ENCODE data around the gene MIAT. TPM values are rescaled to one million over a fixed set of nuclear protein-coding genes. Genes with fewer than 3 reads are reported as not detected.

MIAT gene
- total and polyA plus RNA-seq, 2 of the 13 experiments (the other 11 are each of a cell fraction or from before 2014, with no cell fraction given): 0.04 TPM; not detected in 1

DNA sequence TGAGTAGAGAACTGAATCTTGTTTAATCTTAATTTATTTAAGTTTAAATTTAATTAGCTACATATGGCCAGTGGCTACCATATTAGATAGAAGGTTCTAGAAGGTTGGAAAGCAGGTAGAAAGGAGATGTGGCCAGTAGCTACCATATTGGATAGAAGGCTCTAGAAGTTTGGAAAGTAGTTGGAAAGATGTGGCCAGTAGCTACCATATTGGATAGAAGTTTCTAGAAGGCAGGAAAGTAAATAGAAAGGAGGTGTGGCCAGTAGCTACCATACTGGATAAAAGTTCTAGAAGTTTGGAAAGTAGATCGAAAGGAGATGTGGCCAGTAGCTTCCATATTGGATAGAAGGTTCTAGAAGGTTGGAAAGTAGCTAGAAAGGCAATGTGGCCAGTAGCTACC lies 33.4 kb upstream of the MIAT start:
- BruUV-seq (replicated peaks): no TSS peak
- Histone ChIP-seq H3K4me3 (replicated peaks in 1 of 3; ENCODE audit: insufficient read depth in 1 of 3, low read depth in 2 of 3, low read length in 3 of 3) (no peak overlapping the region), H3K79me2 (ENCODE audit: insufficient read depth, low read length) (no peaks in the 10 kb centered on the region), H3K36me3 (replicated peaks in 1 of 2; ENCODE audit: control insufficient read depth in 1 of 2, insufficient read depth in 2 of 2, low read length in 2 of 2) (no peaks in the 10 kb centered on the region), H3K9me3 (ENCODE audit: low read length) (no peaks in the 10 kb centered on the region), H3K4me2 (ENCODE audit: low read depth, low read length) (no peak overlapping the region), H2AFZ (ENCODE audit: low read length) (no peak overlapping the region), H3K27me3 (ENCODE audit: control insufficient read depth in 1 of 2, insufficient read depth in 2 of 2, low read length in 2 of 2) (peaks cover 0 to 18% of the 10 kb centered on the region in 2 experiments; a peak in 2 of 5 replicates), H3K4me1 (ENCODE audit: insufficient read depth, low read length) (no peaks in the 10 kb centered on the region), H3K27ac (ENCODE audit: extremely low read length, insufficient read depth, low read length) (no peak overlapping the region), H3K9ac (ENCODE audit: insufficient read depth, low read depth, low read length) (no peak overlapping the region), H4K20me1 (ENCODE audit: insufficient read depth, low read length) (no peaks in the 10 kb centered on the region)
- no peak for DNase-seq (ENCODE audit: low spot score)
- POLR2A ChIA-PET: no interaction called here
- FAIRE-seq: no peak
- in situ Hi-C loops (cut with HindIII; ENCODE audit: extremely low pct_ligation_motif_present, low pct_unique_long_range_greater_than_20kb) (no loop called here), intact Hi-C loops (cut with micrococcal nuclease; ENCODE audit: unreplicated experiment) (no loop called here)
- no peak for ATAC-seq
- CTCF ChIA-PET (ENCODE audit: low intra/inter-chr PET ratio, low total read pairs): no interaction called here
- 0% methylated on average over 1 of the region's 1 CpG for WGBS (ENCODE audit: low lambda C conversion rate)
- TF ChIP-seq MAFF (IDR thresholded peaks at IDR 0.05; ENCODE audit: low read depth, low read length): no peak
- no peak for TF ChIP-seq BCL6 (CRISPR knock-in tag; IDR thresholded peaks at IDR 0.05)
- no peak for TF ChIP-seq ARID5B (CRISPR knock-in tag; IDR thresholded peaks at IDR 0.05)
- TF ChIP-seq, protein P1, sequence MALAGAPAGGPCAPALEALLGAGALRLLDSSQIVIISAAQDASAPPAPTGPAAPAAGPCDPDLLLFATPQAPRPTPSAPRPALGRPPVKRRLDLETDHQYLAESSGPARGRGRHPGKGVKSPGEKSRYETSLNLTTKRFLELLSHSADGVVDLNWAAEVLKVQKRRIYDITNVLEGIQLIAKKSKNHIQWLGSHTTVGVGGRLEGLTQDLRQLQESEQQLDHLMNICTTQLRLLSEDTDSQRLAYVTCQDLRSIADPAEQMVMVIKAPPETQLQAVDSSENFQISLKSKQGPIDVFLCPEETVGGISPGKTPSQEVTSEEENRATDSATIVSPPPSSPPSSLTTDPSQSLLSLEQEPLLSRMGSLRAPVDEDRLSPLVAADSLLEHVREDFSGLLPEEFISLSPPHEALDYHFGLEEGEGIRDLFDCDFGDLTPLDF (CRISPR knock-in tag; IDR thresholded peaks at IDR 0.05): no peak
- TF ChIP-seq, protein P2, sequence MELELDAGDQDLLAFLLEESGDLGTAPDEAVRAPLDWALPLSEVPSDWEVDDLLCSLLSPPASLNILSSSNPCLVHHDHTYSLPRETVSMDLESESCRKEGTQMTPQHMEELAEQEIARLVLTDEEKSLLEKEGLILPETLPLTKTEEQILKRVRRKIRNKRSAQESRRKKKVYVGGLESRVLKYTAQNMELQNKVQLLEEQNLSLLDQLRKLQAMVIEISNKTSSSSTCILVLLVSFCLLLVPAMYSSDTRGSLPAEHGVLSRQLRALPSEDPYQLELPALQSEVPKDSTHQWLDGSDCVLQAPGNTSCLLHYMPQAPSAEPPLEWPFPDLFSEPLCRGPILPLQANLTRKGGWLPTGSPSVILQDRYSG (CRISPR knock-in tag; IDR thresholded peaks at IDR 0.05): no peak
- TF ChIP-seq, protein P3, sequence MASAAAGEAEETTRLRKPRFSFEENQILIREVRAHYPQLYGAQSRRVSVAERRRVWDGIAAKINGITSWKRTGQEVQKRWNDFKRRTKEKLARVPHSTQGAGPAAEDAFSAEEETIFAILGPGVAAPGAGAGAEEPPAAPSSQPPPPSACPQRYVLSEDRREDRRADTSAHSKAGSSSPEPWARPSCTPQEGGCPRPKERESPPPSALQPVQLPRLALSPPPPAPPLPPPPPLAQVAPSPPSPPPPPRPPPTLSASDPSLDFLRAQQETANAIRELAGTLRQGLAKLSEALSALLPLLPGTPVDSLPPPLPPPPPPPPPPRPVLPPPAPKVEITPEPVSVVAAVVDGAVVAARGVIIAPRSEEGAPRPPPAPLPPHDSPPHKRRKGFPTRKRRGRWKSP (CRISPR knock-in tag; IDR thresholded peaks at IDR 0.05): no peak
- TF ChIP-seq ZNF704 (CRISPR knock-in tag; IDR thresholded peaks at IDR 0.05; ENCODE audit: borderline replicate concordance): no peak
- TF ChIP-seq NFIC (IDR thresholded peaks at IDR 0.05; ENCODE audit: low read length): no peak
- TF ChIP-seq ZNF605 (CRISPR knock-in tag; IDR thresholded peaks at IDR 0.05): no peak
- TF ChIP-seq TBP (CRISPR knock-in tag; IDR thresholded peaks at IDR 0.05): no peak
- TF ChIP-seq ZNF468 (CRISPR knock-in tag; IDR thresholded peaks at IDR 0.05): no peak
- TF ChIP-seq THAP9 (CRISPR knock-in tag; IDR thresholded peaks at IDR 0.05; ENCODE audit: borderline replicate concordance): no peak
- TF ChIP-seq ZNF501 (CRISPR knock-in tag; IDR thresholded peaks at IDR 0.05): no peak
- TF ChIP-seq ZFP36 (IDR thresholded peaks at IDR 0.05; ENCODE audit: borderline replicate concordance, low read depth, low read length, partially characterized antibody): no peak
